GM12892 (cell line): ENCODE data around the gene FLT1.

Source experiments
- POLR2A ChIP-seq: IDR thresholded peaks from 2 replicates; pipeline ENCODE4 v1.6.1; 2011; ENCODE audit warnings: low read depth, low read length, control low read depth
- POLR2AphosphoS5 ChIP-seq: IDR thresholded peaks from 2 replicates; pipeline ENCODE4 v1.6.1; 2011; ENCODE audit warnings: low read depth, low read length, control low read depth
- TAF1 ChIP-seq: IDR thresholded peaks from 2 replicates; pipeline ENCODE4 v1.6.1; 2011; ENCODE audit warnings: low read depth, mild to moderate bottlenecking, control low read depth, low read length, borderline replicate concordance

GRCh38 chr13:28396053-28396452 lies 98.9 kb downstream of the FLT1 start:
- no peak for TF ChIP-seq POLR2A
- no peak for TF ChIP-seq POLR2AphosphoS5
- no peak for TF ChIP-seq TAF1
